ENCODE measurements around the gene RNF130.

DNA sequence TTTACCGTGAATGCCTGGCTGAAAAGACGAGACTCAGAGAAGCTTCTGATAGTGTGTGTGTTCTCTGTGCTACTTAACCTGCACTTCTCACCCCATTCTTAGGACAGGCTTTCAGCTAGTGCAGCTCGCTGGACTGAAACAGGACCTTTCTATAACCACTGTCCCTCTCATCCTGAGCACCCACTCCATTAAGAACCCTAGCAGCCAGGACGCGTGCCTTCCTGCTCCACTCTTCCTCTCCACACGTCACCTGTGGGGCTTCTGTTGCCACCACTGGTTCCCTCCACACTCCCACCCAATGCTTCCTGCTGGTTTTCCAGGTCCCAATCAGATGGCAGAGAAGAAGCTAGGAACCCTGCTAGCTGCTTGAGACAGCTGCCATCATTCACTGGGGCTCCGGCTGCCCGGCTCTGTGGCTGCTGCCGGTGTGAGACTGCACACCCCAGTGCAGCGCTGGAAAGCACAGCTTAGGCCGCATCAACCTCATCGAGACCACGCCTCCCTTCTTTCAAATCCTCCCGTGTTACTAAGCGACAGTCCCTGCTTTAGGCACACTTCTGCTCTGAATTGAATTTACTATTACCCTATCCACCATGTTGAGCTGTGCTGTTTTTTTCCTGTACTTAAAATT lies 44.0 kb downstream of the RNF130 start:
- TF ChIP-seq, protein P1, sequence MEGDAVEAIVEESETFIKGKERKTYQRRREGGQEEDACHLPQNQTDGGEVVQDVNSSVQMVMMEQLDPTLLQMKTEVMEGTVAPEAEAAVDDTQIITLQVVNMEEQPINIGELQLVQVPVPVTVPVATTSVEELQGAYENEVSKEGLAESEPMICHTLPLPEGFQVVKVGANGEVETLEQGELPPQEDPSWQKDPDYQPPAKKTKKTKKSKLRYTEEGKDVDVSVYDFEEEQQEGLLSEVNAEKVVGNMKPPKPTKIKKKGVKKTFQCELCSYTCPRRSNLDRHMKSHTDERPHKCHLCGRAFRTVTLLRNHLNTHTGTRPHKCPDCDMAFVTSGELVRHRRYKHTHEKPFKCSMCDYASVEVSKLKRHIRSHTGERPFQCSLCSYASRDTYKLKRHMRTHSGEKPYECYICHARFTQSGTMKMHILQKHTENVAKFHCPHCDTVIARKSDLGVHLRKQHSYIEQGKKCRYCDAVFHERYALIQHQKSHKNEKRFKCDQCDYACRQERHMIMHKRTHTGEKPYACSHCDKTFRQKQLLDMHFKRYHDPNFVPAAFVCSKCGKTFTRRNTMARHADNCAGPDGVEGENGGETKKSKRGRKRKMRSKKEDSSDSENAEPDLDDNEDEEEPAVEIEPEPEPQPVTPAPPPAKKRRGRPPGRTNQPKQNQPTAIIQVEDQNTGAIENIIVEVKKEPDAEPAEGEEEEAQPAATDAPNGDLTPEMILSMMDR (IDR thresholded peaks at IDR 0.05 in 4 of 5, conservative IDR thresholded peaks at IDR 0.05 in 1 of 5): no peak
- no peak for TF ChIP-seq POLR2A (IDR thresholded peaks at IDR 0.05)

Measured in gastrocnemius medialis (tissue), 4 donors.